ENCODE measurements around the gene HOTAIR. TPM values are rescaled to one million over a fixed set of nuclear protein-coding genes. Genes with fewer than 3 reads are reported as not detected.

HOTAIR gene
- total RNA-seq, 1 experiment from 2014 or later: 3.5 TPM

GRCh38 chr12:53982648-53983567, 8.2 kb upstream of the HOTAIR start:
- Histone ChIP-seq H3K9me2 (replicated peaks; ENCODE audit: low read length) (no peaks in the 10 kb centered on the region), H2AFZ (ENCODE audit: low read length) (no peak overlapping the region), H3K27me3 (ENCODE audit: low read length) (no peaks in the 10 kb centered on the region), H3K79me2 (ENCODE audit: low read length) (no peaks in the 10 kb centered on the region), H3K4me2 (ENCODE audit: low read length) (no peak overlapping the region), H3K9me3 (ENCODE audit: low read length) (no peaks in the 10 kb centered on the region), H3K36me3 (ENCODE audit: low read depth, low read length) (no peaks in the 10 kb centered on the region), H3F3A (ENCODE audit: low read length, unreplicated experiment) (no peaks in the 10 kb centered on the region), H3K4me3 (ENCODE audit: low read length) (no peak overlapping the region), H3K27ac (ENCODE audit: low read length) (no peak overlapping the region), H3K9ac (ENCODE audit: low read length) (no peak overlapping the region), H4K20me1 (ENCODE audit: low read length) (no peaks in the 10 kb centered on the region), H3K4me1 (ENCODE audit: insufficient read depth, low read length) (peaks cover 25% of the 10 kb centered on the region)
- ATAC-seq (no peak), DNase-seq (no peak)
- no TSS peak for BruUV-seq (replicated peaks)
- CTCF ChIA-PET: no interaction called here
- intact Hi-C loops (cut with micrococcal nuclease): no loop called here
- no peak for TF ChIP-seq EZH2 (IDR thresholded peaks at IDR 0.05; ENCODE audit: low read length, unreplicated experiment)
- no peak for TF ChIP-seq EZH2phosphoT487 (IDR thresholded peaks at IDR 0.05; ENCODE audit: borderline replicate concordance, low read length)
- TF ChIP-seq CTCF (conservative IDR thresholded peaks at IDR 0.05; ENCODE audit: low read depth, low read length): no peak
- POLR2A ChIA-PET (ENCODE audit: unreplicated experiment): no interaction called here

- no peaks in the 10 kb centered on the region for H3F3A ChIP-seq (ENCODE audit: low read length, unreplicated experiment)
- H3K36me3 ChIP-seq (ENCODE audit: low read depth, low read length): no peaks in the 10 kb centered on the region
- H3K9me2 ChIP-seq (replicated peaks; ENCODE audit: low read length): no peaks in the 10 kb centered on the region
- ATAC-seq (no peak), DNase-seq (no peak)
- H2AFZ ChIP-seq (ENCODE audit: low read length): no peak overlapping the region
- ChIA-PET POLR2A (ENCODE audit: unreplicated experiment) (no interaction called here), CTCF (no interaction called here)
- no peaks in the 10 kb centered on the region for H3K79me2 ChIP-seq (ENCODE audit: low read length)
- no peaks in the 10 kb centered on the region for H4K20me1 ChIP-seq (ENCODE audit: low read length)
- TF ChIP-seq CTCF (conservative IDR thresholded peaks at IDR 0.05; ENCODE audit: low read depth, low read length): no peak
- TF ChIP-seq EZH2 (IDR thresholded peaks at IDR 0.05; ENCODE audit: low read length, unreplicated experiment): no peak
- TF ChIP-seq EZH2phosphoT487 (IDR thresholded peaks at IDR 0.05; ENCODE audit: borderline replicate concordance, low read length): no peak
- no peaks in the 10 kb centered on the region for H3K9me3 ChIP-seq (ENCODE audit: low read length)
- no TSS peak for BruUV-seq (replicated peaks)
- H3K4me1 ChIP-seq (ENCODE audit: insufficient read depth, low read length): peaks cover 34% of the 10 kb centered on the region
- H3K27ac ChIP-seq (ENCODE audit: low read length): no peak overlapping the region
- H3K27me3 ChIP-seq (ENCODE audit: low read length): no peaks in the 10 kb centered on the region
- intact Hi-C loops (cut with micrococcal nuclease): no loop called here
- no peak overlapping the region for H3K4me3 ChIP-seq (ENCODE audit: low read length)
- no peak overlapping the region for H3K9ac ChIP-seq (ENCODE audit: low read length)
- H3K4me2 ChIP-seq (ENCODE audit: low read length): no peak overlapping the region
These were observed 7.1 kb upstream of the HOTAIR start for GRCh38 chr12:53981634-53982565.

All from PC-3 (cell line).